ENCODE data around the gene PLEKHM2. TPM values are rescaled to one million over a fixed set of nuclear protein-coding genes. Genes with fewer than 3 reads are reported as not detected.

Gene PLEKHM2
- total and polyA plus RNA-seq, 9 donors, result 22.1 to 81.8 (median 50.1) TPM

GRCh38 chr1:15702722-15703550 lies 18.8 kb downstream of the PLEKHM2 start:
- 54 to 55% (median 54%) methylated on average over 18 to 19 of the region's 19 CpGs for WGBS, 3 donors
- Histone ChIP-seq H3K4me3 (no peak overlapping the region), H3K27me3 (no peaks in the 10 kb centered on the region)

GRCh38 chr1:15703562-15703961 lies 19.4 kb downstream of the PLEKHM2 start:
- Histone ChIP-seq H3K4me1 (ENCODE audit: insufficient read depth) (peaks cover 20% of the 10 kb centered on the region), H3K36me3 (no peaks in the 10 kb centered on the region), H3K9me3 (no peaks in the 10 kb centered on the region), H3K27ac (peak overlapping the region; percentile 85 to 90), H3K27me3 (no peaks in the 10 kb centered on the region), H3K4me3 (peak overlapping the region; percentile 11)
- peak; percentile 83 to 92 (median 87) for DNase-seq
- no peak for TF ChIP-seq CTCF (IDR thresholded peaks at IDR 0.05)
- peak; percentile 88 for TF ChIP-seq EP300 (IDR thresholded peaks at IDR 0.05)
- peak; percentile 71 for TF ChIP-seq POLR2A (IDR thresholded peaks at IDR 0.05)
- intact Hi-C loops (cut with DNase I), result no loop called here
- WGBS, 3 donors, result 5 to 10% (median 7%) methylated on average over 9 of the region's 9 CpGs

More at GRCh38 chr1:15702722-15703550, 18.8 kb downstream of the PLEKHM2 start:
- H3K36me3 ChIP-seq, result no peaks in the 10 kb centered on the region
- H3K27ac ChIP-seq, result peak overlapping the region; percentile 85 to 90
- intact Hi-C loops (cut with DNase I), result no loop called here
- DNase-seq, result peak in 4 of 5 donors; percentile 49 to 57 (median 50)
- TF ChIP-seq EP300 (IDR thresholded peaks at IDR 0.05), result no peak
- no peaks in the 10 kb centered on the region for H3K9me3 ChIP-seq
- peaks cover 20% of the 10 kb centered on the region for H3K4me1 ChIP-seq (ENCODE audit: insufficient read depth)

- Histone ChIP-seq H3K27ac (peak overlapping the region; percentile 85 to 90), H3K27me3 (no peaks in the 10 kb centered on the region), H3K36me3 (no peaks in the 10 kb centered on the region), H3K9me3 (no peaks in the 10 kb centered on the region), H3K4me1 (ENCODE audit: insufficient read depth) (peaks cover 20% of the 10 kb centered on the region), H3K4me3 (no peak overlapping the region)
- 46 to 70% (median 63%) methylated on average over 17 of the region's 17 CpGs for WGBS, 3 donors
- intact Hi-C loops (cut with DNase I), result no loop called here
- peak in 4 of 5 donors; percentile 40 to 68 (median 54) for DNase-seq
- TF ChIP-seq CTCF (IDR thresholded peaks at IDR 0.05), result no peak
- TF ChIP-seq POLR2A (IDR thresholded peaks at IDR 0.05), result no peak
These were observed 20.5 kb downstream of the PLEKHM2 start for GRCh38 chr1:15704526-15705183.

- Histone ChIP-seq H3K9me3 (no peaks in the 10 kb centered on the region), H3K36me3 (no peaks in the 10 kb centered on the region), H3K27me3 (no peaks in the 10 kb centered on the region), H3K4me1 (ENCODE audit: insufficient read depth) (peaks cover 19% of the 10 kb centered on the region), H3K27ac (peak overlapping the region in 1 of 2 donors; percentile 90), H3K4me3 (no peak overlapping the region)
- no peak for TF ChIP-seq EP300 (IDR thresholded peaks at IDR 0.05)
- no peak for TF ChIP-seq POLR2A (IDR thresholded peaks at IDR 0.05)
- TF ChIP-seq CTCF (IDR thresholded peaks at IDR 0.05), result no peak
- DNase-seq, result no peak
- intact Hi-C loops (cut with DNase I), result no loop called here
- WGBS, 3 donors, result 83 to 91% (median 85%) methylated on average over 11 of the region's 11 CpGs
These were observed 21.1 kb downstream of the PLEKHM2 start for GRCh38 chr1:15705184-15705566.

Data from ovary (tissue), 9 donors.